ENCODE data around the gene RBBP8NL. TPM values are rescaled to one million over a fixed set of nuclear protein-coding genes. Genes with fewer than 3 reads are reported as not detected.

The RBBP8NL gene
- total and polyA plus RNA-seq, 2 donors (not counting 1 experiment from before 2014, with no cell fraction given): not detected

- Histone ChIP-seq H2AFZ (ENCODE audit: low read length) (no peak overlapping the region), H3K27me3 (ENCODE audit: control insufficient read depth, insufficient read depth, low read length) (no peaks in the 10 kb centered on the region), H3K4me1 (ENCODE audit: control insufficient read depth, extremely low read depth, insufficient read depth, low read length) (no peaks in the 10 kb centered on the region), H3K36me3 (ENCODE audit: control insufficient read depth, insufficient read depth, low read length) (no peaks in the 10 kb centered on the region), H3K27ac (ENCODE audit: insufficient read depth, low read length) (no peak overlapping the region), H3K9me3 (ENCODE audit: control insufficient read depth, insufficient read depth, low read depth, low read length) (no peaks in the 10 kb centered on the region), H3K79me2 (ENCODE audit: control insufficient read depth, insufficient read depth, low read length) (no peaks in the 10 kb centered on the region), H3K9ac (ENCODE audit: insufficient read depth, low read length) (no peak overlapping the region), H3K4me2 (ENCODE audit: extremely low read depth, insufficient read depth, low read length) (no peak overlapping the region), H3K4me3 (replicated peaks in 1 of 4; ENCODE audit: control extremely low read depth in 1 of 4, insufficient read depth in 1 of 4, low read depth in 3 of 4, low read length in 4 of 4) (no peak overlapping the region), H4K20me1 (ENCODE audit: control insufficient read depth, extremely low read depth, insufficient read depth, low read length) (no peaks in the 10 kb centered on the region)
- DNase-seq (ENCODE audit: low read depth in 2 of 2): no peak
- TF ChIP-seq EZH2 (IDR thresholded peaks at IDR 0.05; ENCODE audit: low read length, missing control alignments) (no peak), CTCF (conservative IDR thresholded peaks at IDR 0.05 in 1 of 2, IDR thresholded peaks at IDR 0.05 in 1 of 2; ENCODE audit: low read depth in 1 of 2, low read length in 2 of 2) (no peak)
These were observed 19.1 kb upstream of the RBBP8NL start for GRCh38 chr20:62446481-62446880.

- H3K27me3 ChIP-seq (ENCODE audit: control insufficient read depth, insufficient read depth, low read length): no peaks in the 10 kb centered on the region
- DNase-seq (ENCODE audit: low read depth in 2 of 2): no peak
- no peak overlapping the region for H2AFZ ChIP-seq (ENCODE audit: low read length)
These were observed 18.4 kb upstream of the RBBP8NL start for GRCh38 chr20:62445553-62446340.

GRCh38 chr20:62444286-62444685, 16.9 kb upstream of the RBBP8NL start:
- H3K4me2 ChIP-seq (ENCODE audit: extremely low read depth, insufficient read depth, low read length): no peak overlapping the region
- no peaks in the 10 kb centered on the region for H3K27me3 ChIP-seq (ENCODE audit: control insufficient read depth, insufficient read depth, low read length)
- H3K27ac ChIP-seq (ENCODE audit: insufficient read depth, low read length): no peak overlapping the region
- H3K4me1 ChIP-seq (ENCODE audit: control insufficient read depth, extremely low read depth, insufficient read depth, low read length): no peaks in the 10 kb centered on the region
- TF ChIP-seq CTCF (conservative IDR thresholded peaks at IDR 0.05 in 1 of 2, IDR thresholded peaks at IDR 0.05 in 1 of 2; ENCODE audit: low read depth in 1 of 2, low read length in 2 of 2) (no peak), EZH2 (IDR thresholded peaks at IDR 0.05; ENCODE audit: low read length, missing control alignments) (no peak)
- DNase-seq (ENCODE audit: low read depth in 2 of 2): no peak
- no peaks in the 10 kb centered on the region for H4K20me1 ChIP-seq (ENCODE audit: control insufficient read depth, extremely low read depth, insufficient read depth, low read length)
- H3K79me2 ChIP-seq (ENCODE audit: control insufficient read depth, insufficient read depth, low read length): no peaks in the 10 kb centered on the region
- no peak overlapping the region for H2AFZ ChIP-seq (ENCODE audit: low read length)
- H3K4me3 ChIP-seq (replicated peaks in 1 of 4; ENCODE audit: control extremely low read depth in 1 of 4, insufficient read depth in 1 of 4, low read depth in 3 of 4, low read length in 4 of 4): no peak overlapping the region
- H3K9ac ChIP-seq (ENCODE audit: insufficient read depth, low read length): no peak overlapping the region
- no peaks in the 10 kb centered on the region for H3K36me3 ChIP-seq (ENCODE audit: control insufficient read depth, insufficient read depth, low read length)
- no peaks in the 10 kb centered on the region for H3K9me3 ChIP-seq (ENCODE audit: control insufficient read depth, insufficient read depth, low read depth, low read length)

More at GRCh38 chr20:62445553-62446340, 18.4 kb upstream of the RBBP8NL start:
- Histone ChIP-seq H3K79me2 (ENCODE audit: control insufficient read depth, insufficient read depth, low read length) (no peaks in the 10 kb centered on the region), H3K9me3 (ENCODE audit: control insufficient read depth, insufficient read depth, low read depth, low read length) (no peaks in the 10 kb centered on the region), H3K36me3 (ENCODE audit: control insufficient read depth, insufficient read depth, low read length) (no peaks in the 10 kb centered on the region), H3K9ac (ENCODE audit: insufficient read depth, low read length) (no peak overlapping the region), H3K4me1 (ENCODE audit: control insufficient read depth, extremely low read depth, insufficient read depth, low read length) (no peaks in the 10 kb centered on the region), H3K4me3 (replicated peaks in 1 of 4; ENCODE audit: control extremely low read depth in 1 of 4, insufficient read depth in 1 of 4, low read depth in 3 of 4, low read length in 4 of 4) (no peak overlapping the region), H3K4me2 (ENCODE audit: extremely low read depth, insufficient read depth, low read length) (no peak overlapping the region), H3K27ac (ENCODE audit: insufficient read depth, low read length) (no peak overlapping the region), H4K20me1 (ENCODE audit: control insufficient read depth, extremely low read depth, insufficient read depth, low read length) (no peaks in the 10 kb centered on the region)
- TF ChIP-seq CTCF (conservative IDR thresholded peaks at IDR 0.05 in 1 of 2, IDR thresholded peaks at IDR 0.05 in 1 of 2; ENCODE audit: low read depth in 1 of 2, low read length in 2 of 2) (no peak), EZH2 (IDR thresholded peaks at IDR 0.05; ENCODE audit: low read length, missing control alignments) (no peak)

Measured in fibroblast of lung (primary cell).